LHCN-M2 (cell line): ENCODE results near the gene CD14. TPM values are rescaled to one million over a fixed set of nuclear protein-coding genes. Genes with fewer than 3 reads are reported as not detected.
A peak's percentile ranks its signal among the peaks of the same experiment; 100 is the strongest.
"Not testable (repeated sequence)": the region's sequence is repeated elsewhere in the genome, so short reads cannot be mapped to it uniquely, and the experiment has no call there.

ENCODE experiments used
- DNase-seq: peaks from one replicate; pipeline ENCODE4 v3.0.0-alpha.2; 2012; ENCODE audit warnings: low read depth
- polyA plus RNA-seq: library from polyadenylated mRNA; unstranded; fragments of >200 nt; gene quantifications from one replicate; pipeline ENCODE4 v1.2.1, GENCODE V29; 2012; ENCODE audit warnings: missing spikeins
- total RNA-seq: library from RNA; depleted of rRNA; stranded (reverse); fragments of >200 nt; gene quantifications from 2 replicates; pipeline ENCODE4 v1.2.3, GENCODE V29; 2014; rRNA removed

Gene CD14
- 0.96 and 1.1 TPM in 2 replicates for total RNA-seq
- 2.6 TPM for polyA plus RNA-seq

- peak; percentile 59 for DNase-seq
These were observed at the start of gene CD14 for GRCh38 chr5:140633021-140633471. Gene CD14 (minus strand): TSS chr5:140633175. CDS start chr5:140633071, 104 bp downstream.

GRCh38 chr5:140678993-140679392 lies 46.0 kb upstream of the CD14 start:
- no peak for DNase-seq

GRCh38 chr5:140677947-140678346 lies 45.0 kb upstream of the CD14 start:
- DNase-seq = no peak

GRCh38 chr5:140674629-140675028 lies 41.7 kb upstream of the CD14 start:
- no peak for DNase-seq

GRCh38 chr5:140674211-140674610 lies 41.2 kb upstream of the CD14 start:
- DNase-seq = no peak

GRCh38 chr5:140673187-140673976 lies 40.4 kb upstream of the CD14 start, which contains the start of gene DND1:
Gene DND1 (minus strand): TSS chr5:140673576. CDS start chr5:140673542, 34 bp downstream.
- no peak for DNase-seq

GRCh38 chr5:140672455-140673186 lies 39.6 kb upstream of the CD14 start:
- DNase-seq = no peak

GRCh38 chr5:140671472-140672125 lies 38.6 kb upstream of the CD14 start:
- DNase-seq = no peak

- not testable (repeated sequence) for DNase-seq
These were observed 38.1 kb upstream of the CD14 start for GRCh38 chr5:140671035-140671434.

- DNase-seq = peak; percentile 91
These were observed 31.6 kb upstream of the CD14 start, which contains the start of gene WDR55 for GRCh38 chr5:140664359-140665119. Gene WDR55 (plus strand): TSS chr5:140664904. CDS start chr5:140664913, 9 bp downstream.

GRCh38 chr5:140664030-140664358 lies 31.0 kb upstream of the CD14 start:
- no peak for DNase-seq

- not testable (repeated sequence) for DNase-seq
These were observed 27.4 kb upstream of the CD14 start for GRCh38 chr5:140660371-140660770.

- no peak for DNase-seq
These were observed 25.9 kb upstream of the CD14 start for GRCh38 chr5:140658870-140659269.

GRCh38 chr5:140647042-140647419 lies 14.1 kb upstream of the CD14 start:
- DNase-seq = no peak

GRCh38 chr5:140642718-140643117 lies 9.7 kb upstream of the CD14 start:
- DNase-seq = peak; percentile 52

- DNase-seq = no peak
These were observed 8.7 kb upstream of the CD14 start for GRCh38 chr5:140641716-140642115.

GRCh38 chr5:140639148-140639981 lies 6.4 kb upstream of the CD14 start, which contains the start of gene TMCO6:
Gene TMCO6 (plus strand): TSS chr5:140639451. CDS start chr5:140639528, 77 bp downstream.
- peak; percentile 97 for DNase-seq

GRCh38 chr5:140638898-140639147 lies 5.8 kb upstream of the CD14 start:
- not testable (repeated sequence) for DNase-seq

- no peak for DNase-seq
These were observed 4.6 kb upstream of the CD14 start for GRCh38 chr5:140637371-140638100.
